ENCODE data around the gene TIAM2.

The TIAM2 gene

GRCh38 chr6:155036907-155037306 lies 41.8 kb downstream of the TIAM2 start:
- DNase-seq (ENCODE audit: low read depth, low spot score): no peak
- no peak overlapping the region for H3K4me3 ChIP-seq (ENCODE audit: low read depth, low read length)
- CTCF ChIA-PET: no interaction called here
- POLR2A ChIA-PET: no interaction called here
- TF ChIP-seq CTCF (IDR thresholded peaks at IDR 0.05; ENCODE audit: insufficient read depth, low read length, missing control alignments): no peak

- POLR2A ChIA-PET: no interaction called here
- no peak for TF ChIP-seq CTCF (IDR thresholded peaks at IDR 0.05; ENCODE audit: insufficient read depth, low read length, missing control alignments)
- CTCF ChIA-PET: interaction anchor here (1.1 kb wide), 1 partner anchor 12 kb away, joined by 4 read pairs; no protein-coding TSS in a partner anchor
- H3K4me3 ChIP-seq (ENCODE audit: low read depth, low read length): no peak overlapping the region
- DNase-seq (ENCODE audit: low read depth, low spot score): no peak
Observed at GRCh38 chr6:155038104-155038503, 43.0 kb downstream of the TIAM2 start.

DNA sequence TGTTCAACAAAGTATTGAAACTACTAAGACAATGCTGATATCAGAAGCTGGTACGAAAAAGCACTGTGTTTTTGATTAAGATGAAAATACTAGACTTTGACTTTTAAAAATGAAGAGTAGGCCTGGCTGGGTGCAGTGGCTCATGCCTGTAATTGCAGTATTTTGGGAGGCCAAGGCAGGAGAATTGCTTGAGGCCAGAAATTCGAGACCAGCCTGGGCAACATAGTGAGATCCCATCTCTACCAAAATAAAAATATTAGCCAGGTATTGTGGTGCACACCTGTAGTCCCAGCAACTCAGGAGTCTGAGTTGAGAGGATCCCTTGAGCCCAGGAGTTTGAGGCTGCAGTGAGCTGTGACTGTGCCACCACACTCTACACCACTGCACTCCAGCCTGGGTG lies 43.4 kb downstream of the TIAM2 start:
- ChIA-PET POLR2A (no interaction called here), CTCF (interaction anchor here (1.1 kb wide), 1 partner anchor 12 kb away, joined by 4 read pairs; no protein-coding TSS in a partner anchor)
- DNase-seq (ENCODE audit: low read depth, low spot score): no peak
- no peak overlapping the region for H3K4me3 ChIP-seq (ENCODE audit: low read depth, low read length)
- no peak for TF ChIP-seq CTCF (IDR thresholded peaks at IDR 0.05; ENCODE audit: insufficient read depth, low read length, missing control alignments)

DNA sequence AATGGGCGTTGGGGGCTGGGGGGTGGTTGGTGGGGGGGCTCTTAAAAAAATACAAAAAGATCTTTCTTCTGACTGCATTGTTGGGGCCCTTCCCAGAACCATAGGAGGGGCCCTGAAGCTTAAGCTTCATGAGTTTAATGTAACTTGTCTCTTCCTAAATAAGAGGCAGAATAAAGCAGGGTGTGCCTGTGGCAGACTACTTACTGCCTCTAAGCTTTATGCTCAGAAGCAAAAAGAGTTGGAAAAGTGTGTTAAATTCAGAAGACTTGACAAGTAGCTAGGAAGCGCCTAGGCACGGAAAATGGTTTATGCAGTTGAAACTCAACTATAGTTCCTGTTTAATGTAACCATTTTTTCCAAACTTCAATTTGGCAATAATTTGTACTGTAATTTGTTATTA lies 44.5 kb downstream of the TIAM2 start:
- no peak for DNase-seq (ENCODE audit: low read depth, low spot score)
- ChIA-PET POLR2A (no interaction called here), CTCF (no interaction called here)
- no peak overlapping the region for H3K4me3 ChIP-seq (ENCODE audit: low read depth, low read length)
- no peak for TF ChIP-seq CTCF (IDR thresholded peaks at IDR 0.05; ENCODE audit: insufficient read depth, low read length, missing control alignments)

GRCh38 chr6:155040154-155040553 lies 45.0 kb downstream of the TIAM2 start:
- no peak for TF ChIP-seq CTCF (IDR thresholded peaks at IDR 0.05; ENCODE audit: insufficient read depth, low read length, missing control alignments)
- ChIA-PET CTCF (no interaction called here), POLR2A (no interaction called here)
- no peak for DNase-seq (ENCODE audit: low read depth, low spot score)
- H3K4me3 ChIP-seq (ENCODE audit: low read depth, low read length): no peak overlapping the region

DNA sequence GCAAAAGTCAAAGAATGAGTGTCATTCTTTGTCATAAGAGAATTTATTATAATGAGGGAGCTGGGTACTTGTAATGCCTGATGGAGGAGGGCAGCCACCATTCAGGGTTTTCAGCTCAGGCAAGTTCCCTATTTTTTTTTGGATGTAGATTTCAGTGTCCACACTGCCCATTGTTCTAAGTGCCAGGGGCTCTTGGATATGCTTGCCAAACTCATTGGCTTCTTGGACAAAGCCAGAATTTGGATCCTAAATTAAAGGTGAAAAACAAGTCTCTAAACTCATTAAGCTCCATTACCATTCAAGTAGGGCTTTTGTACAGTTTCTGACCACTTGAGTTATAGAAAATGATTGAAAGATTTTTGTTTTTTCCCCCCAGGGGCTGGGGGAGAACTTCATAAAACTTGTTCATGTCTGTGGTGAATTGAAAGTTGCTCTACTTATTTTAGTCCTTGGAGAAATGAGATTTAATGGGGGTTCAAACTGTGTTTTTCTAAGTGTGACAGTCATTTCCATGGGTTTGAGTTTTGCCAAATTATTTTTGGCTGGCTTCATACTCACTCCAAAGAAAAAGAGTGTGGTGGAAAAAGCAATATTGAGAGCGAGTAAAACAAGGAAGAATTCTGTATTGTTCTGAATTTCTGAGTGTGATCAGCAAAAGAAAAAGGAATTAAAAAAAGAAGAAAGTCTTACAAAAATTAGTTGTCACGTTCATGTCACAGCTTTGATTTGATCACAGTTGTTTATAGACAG lies 46.0 kb downstream of the TIAM2 start:
- ChIA-PET CTCF (no interaction called here), POLR2A (no interaction called here)
- TF ChIP-seq CTCF (IDR thresholded peaks at IDR 0.05; ENCODE audit: insufficient read depth, low read length, missing control alignments): no peak
- no peak overlapping the region for H3K4me3 ChIP-seq (ENCODE audit: low read depth, low read length)
- no peak for DNase-seq (ENCODE audit: low read depth, low spot score)

Measured in AG04449 (cell line).